ENCODE data around the gene HS6ST2. TPM values are rescaled to one million over a fixed set of nuclear protein-coding genes. Genes with fewer than 3 reads are reported as not detected.

Gene HS6ST2
- total RNA-seq, 4 donors from 2014 or later: 0.22 to 0.34 (median 0.33) TPM; not detected in 1

GRCh38 chrX:132676102-132676501 lies 282.3 kb downstream of the HS6ST2 start:
- TF ChIP-seq CTCF (IDR thresholded peaks at IDR 0.05; ENCODE audit: low read depth): no peak

GRCh38 chrX:132673331-132673730 lies 285.1 kb downstream of the HS6ST2 start:
- no peak for TF ChIP-seq CTCF (IDR thresholded peaks at IDR 0.05; ENCODE audit: low read depth)

- TF ChIP-seq CTCF (IDR thresholded peaks at IDR 0.05; ENCODE audit: low read depth): no peak
Observed at GRCh38 chrX:132671229-132671641, 287.2 kb downstream of the HS6ST2 start.

GRCh38 chrX:132669142-132669541 lies 289.3 kb downstream of the HS6ST2 start:
- TF ChIP-seq CTCF (IDR thresholded peaks at IDR 0.05; ENCODE audit: low read depth): no peak

GRCh38 chrX:132668178-132668577 lies 290.3 kb downstream of the HS6ST2 start:
- TF ChIP-seq CTCF (IDR thresholded peaks at IDR 0.05; ENCODE audit: low read depth): no peak

GRCh38 chrX:132665676-132666075 lies 292.8 kb downstream of the HS6ST2 start:
- no peak for TF ChIP-seq CTCF (IDR thresholded peaks at IDR 0.05; ENCODE audit: low read depth)

- TF ChIP-seq CTCF (IDR thresholded peaks at IDR 0.05; ENCODE audit: low read depth): no peak
Observed at GRCh38 chrX:132664273-132664672, 294.2 kb downstream of the HS6ST2 start.

Data from subcutaneous adipose tissue (tissue), 4 donors.